HG02970 (cell line): Measurements from ENCODE around the gene TBC1D1.
"Not testable (repeated sequence)": the region's sequence is repeated elsewhere in the genome, so short reads cannot be mapped to it uniquely, and the experiment has no call there.

Experiments
- ATAC-seq: cut with Tn5 transposase; IDR thresholded peaks from one replicate; pipeline ENCODE4 v1.9.1; 2021; ENCODE audit warnings: mild to moderate bottlenecking, moderate library complexity, moderate number of reproducible peaks; ENCODE audit not compliant: unreplicated experiment, low FRiP score

TBC1D1 gene

DNA sequence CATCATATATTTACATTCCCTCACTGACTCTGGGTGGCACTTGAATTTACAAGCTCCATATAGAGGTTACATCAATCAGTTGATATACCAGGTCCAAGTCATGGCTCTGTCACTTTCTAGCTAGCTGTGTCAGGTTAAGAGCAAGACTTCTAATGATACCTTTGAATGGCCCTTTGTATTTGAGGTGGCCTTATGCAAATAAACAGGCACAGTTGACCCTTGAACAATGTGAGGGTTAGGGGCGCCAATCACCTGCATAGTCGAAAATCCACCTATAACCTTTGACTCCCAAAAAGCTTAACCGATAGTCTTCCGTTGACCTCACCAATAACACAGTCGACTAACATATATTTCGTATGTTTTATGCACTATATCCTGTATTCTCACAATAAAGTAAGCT is 68.0 kb downstream of the TBC1D1 start:
- ATAC-seq: no peak

DNA sequence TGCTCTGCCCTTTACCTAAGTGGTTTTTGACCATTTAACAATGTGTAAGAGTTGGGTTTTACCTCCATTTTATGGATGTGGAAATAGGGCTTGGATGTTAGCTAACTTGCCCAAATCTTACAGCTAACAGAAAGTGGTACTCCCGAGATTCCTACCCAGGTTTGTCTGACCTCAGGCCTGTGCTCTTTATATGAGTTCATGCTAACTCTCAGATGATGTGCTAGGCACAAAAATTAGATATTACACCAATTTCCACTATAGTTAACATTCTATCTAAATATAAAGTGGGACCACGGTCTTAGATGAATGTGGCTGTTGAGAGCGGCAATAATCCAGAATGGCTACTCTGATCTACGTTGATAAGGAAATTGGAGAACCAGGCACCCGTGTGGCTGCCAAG is 69.2 kb downstream of the TBC1D1 start, which contains the start of gene PTTG2:
PTTG2 (plus strand) TSS at position 301 of the 400 bp plus-strand sequence; CDS start at position 338, 37 bp downstream.
- ATAC-seq: no peak

DNA sequence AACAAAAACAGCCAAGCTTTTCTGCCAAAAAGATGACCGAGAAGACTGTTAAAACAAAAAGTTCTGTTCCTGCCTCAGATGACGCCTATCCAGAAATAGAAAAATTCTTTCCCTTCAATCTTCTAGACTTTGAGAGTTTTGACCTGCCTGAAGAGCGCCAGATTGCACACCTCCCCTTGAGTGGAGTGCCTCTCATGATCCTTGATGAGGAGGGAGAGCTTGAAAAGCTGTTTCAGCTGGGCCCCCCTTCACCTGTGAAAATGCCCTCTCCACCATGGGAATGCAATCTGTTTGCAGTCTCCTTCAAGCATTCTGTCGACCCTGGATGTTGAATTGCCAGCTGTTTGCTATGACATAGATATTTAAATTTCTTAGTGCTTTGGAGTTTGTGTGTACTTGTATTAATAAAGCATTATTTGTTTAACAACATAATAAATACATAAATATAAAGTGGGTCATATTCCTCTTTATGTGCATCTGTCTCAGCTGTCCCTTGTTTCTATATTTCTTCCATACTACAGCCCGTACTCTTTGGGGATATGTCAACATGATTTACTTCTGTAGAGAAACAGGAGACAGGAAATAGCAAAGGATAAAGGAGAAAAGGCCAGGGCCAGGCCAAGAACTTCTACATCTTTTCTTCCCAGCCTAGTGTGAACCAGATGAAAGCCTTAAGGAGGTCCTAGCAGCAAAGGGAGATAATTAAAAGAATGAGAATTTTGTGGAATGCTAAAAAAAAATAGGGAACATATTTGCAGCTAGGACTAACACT is 70.0 kb downstream of the TBC1D1 start:
- no peak for ATAC-seq

DNA sequence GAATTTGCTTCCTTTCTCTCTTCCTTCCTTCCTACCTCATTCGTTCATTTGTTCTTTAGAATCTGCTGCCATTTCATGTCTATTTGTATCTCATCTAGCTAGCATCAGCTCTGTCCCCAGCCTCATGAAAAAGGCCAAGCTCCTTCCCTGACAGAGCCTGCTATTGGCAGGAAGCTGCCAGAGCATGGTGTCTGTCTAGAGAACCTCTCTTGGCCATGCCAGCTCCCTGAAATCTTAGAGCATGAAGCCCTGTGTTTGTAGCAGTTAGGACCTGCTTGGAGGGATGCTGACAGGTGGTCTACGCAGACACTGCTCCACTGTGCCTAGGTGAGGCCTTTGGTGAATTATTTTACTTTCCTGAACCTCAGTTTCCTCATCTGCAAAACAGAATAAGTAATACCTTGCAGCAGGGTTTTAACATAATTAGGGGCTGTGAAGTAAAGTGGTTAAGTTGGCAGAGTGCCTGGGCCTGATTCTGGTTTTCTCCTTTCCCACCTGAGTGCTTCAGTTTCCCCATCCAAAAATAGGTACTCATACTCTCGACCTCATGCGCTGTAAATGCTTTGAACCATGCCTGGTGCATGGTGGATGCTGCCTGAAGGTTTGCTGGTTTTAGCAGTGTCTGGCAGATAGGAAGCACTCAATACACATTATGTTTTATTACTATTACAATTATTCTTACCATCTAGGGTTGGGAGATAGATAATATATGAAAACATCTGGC is 74.0 kb downstream of the TBC1D1 start:
- no peak for ATAC-seq

DNA sequence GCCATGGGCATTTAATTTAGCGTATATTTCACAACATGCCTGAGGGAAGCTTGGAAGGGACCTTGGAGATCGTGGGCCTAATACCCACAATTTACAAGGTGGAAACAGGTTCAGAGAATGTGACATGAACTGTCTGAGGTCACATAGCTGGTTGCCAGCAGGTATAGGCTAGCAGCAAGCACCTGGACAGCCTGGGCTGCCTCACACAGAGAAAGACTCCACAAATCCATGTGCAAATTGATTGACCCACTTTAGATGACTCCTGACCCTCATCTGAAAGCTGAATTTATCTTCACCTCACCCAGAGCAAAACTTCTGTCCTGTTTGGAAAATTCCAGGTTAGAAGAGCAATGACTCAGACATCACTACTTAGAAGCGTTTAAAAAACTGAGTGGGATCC is 75.2 kb downstream of the TBC1D1 start:
- ATAC-seq: no peak

DNA sequence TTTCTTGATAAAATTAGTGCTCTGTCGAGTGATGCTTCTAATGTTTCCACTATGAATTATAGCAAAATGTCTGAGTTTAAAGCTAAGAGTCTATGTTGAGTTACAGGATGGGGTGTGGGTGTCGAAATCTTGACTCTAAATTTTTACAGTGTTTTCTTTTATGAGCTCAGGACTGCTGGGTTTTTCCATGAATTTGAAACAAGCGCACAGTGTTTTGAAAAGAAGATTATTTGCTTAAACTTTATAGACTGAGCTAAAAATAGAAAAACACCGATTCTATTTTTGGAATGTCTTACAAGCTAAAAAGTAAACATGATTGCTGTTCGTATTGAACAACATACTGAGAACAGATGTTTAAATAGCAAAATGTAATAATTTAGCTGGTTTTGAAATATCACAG is 76.9 kb downstream of the TBC1D1 start:
- no peak for ATAC-seq

DNA sequence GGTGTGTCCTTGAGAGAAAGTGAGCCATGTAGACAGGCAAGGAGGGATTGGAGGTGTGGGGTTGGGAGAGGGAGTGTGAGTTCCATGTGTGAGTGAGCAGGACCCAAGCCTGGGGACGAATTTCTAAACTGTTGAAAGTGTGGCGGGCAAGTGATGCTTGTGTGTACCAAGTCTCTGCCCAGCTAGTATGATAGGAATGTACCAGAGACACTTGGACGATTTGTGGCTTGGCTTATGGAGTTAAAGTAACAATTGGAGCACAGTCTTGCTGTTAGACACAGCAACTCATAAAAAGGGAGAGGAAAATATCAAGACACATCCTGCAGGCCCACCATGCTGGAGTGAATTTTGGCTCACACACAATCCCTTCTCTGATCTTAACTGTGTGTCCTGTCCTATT is 77.9 kb downstream of the TBC1D1 start:
- ATAC-seq: no peak

DNA sequence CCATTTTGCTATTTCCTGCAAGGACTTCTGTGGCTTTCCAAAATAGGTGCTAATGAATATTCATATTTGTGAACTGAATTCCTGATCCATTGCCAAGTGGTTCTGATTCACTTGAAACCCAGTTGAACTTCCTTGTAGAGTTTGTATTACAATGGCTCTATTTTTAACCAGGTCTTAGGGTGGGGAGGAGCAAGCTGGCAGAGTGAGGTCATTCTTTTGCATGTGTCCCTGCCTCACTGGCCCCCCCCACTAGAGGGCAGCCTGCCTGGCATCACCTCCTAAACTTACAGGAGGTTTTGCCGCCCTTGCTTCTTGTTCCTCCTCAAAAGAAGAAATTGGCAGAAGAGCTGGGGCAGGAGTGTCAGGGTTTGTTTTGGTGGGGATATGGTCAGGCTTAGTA is 79.8 kb downstream of the TBC1D1 start:
- no peak for ATAC-seq

DNA sequence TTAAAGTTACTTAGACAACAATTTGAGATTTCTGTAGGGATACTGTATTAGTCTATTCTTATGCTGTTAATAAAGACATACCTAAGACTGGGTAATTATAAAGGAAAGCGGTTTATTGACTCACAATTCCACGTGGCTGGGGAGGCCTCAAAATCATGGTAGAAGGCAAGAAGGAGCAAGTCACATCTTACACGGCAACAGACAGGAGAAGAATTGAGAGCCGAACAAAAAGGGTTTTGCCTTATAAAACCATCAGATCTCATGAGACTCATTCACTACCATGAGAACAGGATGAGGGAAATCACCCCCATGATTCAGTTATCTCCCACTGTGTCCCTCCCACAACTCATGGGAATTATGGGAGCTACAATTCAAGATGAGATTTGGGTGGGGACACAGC is 80.3 kb downstream of the TBC1D1 start:
- no peak for ATAC-seq

DNA sequence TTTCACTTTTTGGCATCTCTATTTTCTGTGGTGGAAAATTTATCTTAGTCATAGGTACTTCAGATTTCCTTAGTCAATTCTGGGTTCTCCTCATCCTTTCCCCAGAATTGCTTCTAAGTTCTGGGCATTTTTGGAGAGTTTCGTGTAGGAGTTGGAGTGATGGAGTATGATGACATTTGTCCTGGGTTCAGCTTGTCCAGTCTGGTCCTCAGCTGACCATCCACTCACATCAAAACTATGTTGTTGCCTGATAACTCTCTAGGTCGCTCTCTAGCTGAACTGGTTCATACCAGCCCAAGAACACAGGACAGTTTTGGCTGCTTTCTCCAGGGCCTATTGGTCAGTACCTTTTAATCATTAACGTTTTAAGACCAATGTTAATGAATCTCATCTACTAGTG is 82.6 kb downstream of the TBC1D1 start:
- no peak for ATAC-seq

DNA sequence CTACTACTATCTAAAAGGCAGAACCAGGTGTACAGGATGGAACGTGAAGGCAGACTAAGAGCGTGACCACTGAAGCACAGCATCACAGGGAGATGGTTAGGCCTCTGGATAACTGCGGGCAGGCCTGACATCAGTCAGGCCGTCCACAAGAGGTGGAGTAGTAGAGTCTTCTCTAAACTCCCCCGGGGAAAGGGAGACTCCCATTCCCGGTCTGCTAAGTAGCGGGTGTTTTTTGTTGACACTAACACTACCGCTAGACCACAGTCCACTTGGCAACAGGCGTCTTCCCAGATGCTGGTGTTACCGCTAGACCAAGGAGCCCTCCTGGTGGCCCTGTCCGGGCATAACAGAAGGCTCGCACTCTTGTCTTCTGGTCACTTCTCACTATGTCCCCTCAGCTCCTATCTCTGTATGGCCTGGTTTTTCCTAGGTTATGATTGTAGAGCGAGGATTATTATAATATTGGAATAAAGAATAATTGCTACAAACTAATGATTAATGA is 84.5 kb downstream of the TBC1D1 start:
- ATAC-seq: not testable (repeated sequence)

DNA sequence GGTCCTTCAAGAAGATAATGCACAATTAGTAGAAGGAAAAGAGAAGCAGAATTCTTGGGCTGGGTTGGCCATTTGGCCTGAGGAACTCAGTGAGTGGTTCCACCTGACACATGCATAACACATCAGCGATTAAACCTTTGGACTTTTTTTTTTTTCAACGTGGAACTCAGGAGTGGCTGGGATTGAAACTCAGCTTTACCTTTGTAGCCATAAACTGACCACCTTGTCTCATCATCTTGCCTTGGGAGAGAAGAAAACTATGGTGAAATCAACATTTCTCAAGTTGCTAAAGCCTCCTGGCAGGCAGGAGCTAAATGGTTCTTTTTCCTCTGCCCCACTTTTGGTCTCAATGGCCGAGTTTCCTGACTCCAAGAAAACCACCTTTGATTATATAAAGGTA is 85.6 kb downstream of the TBC1D1 start:
- no peak for ATAC-seq

DNA sequence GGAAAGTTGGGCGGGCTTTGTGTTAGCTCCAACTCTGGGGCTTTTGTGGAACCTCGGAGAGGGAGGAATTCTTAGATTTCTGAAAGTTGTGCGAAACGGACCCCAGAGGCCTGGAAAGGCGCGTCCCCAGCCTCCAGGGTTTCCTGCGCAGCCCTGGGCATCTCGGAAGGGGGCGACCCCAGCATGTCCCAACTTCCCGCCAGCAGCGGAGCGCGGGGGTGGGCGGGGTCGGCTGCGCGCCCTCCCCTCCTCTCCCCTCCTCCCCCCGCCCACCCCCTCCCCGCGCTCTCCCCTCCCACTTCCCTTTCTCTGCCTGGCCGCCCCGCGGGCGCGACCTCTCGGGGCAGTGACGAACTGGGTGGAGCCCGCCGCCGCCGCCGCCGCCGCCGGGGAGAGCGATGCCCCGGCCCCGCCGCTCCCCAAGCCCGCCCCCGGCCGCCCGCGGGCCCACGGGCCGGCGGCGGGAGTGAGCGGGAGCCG is 86.1 kb downstream of the TBC1D1 start:
- ATAC-seq: peak; percentile 62

DNA sequence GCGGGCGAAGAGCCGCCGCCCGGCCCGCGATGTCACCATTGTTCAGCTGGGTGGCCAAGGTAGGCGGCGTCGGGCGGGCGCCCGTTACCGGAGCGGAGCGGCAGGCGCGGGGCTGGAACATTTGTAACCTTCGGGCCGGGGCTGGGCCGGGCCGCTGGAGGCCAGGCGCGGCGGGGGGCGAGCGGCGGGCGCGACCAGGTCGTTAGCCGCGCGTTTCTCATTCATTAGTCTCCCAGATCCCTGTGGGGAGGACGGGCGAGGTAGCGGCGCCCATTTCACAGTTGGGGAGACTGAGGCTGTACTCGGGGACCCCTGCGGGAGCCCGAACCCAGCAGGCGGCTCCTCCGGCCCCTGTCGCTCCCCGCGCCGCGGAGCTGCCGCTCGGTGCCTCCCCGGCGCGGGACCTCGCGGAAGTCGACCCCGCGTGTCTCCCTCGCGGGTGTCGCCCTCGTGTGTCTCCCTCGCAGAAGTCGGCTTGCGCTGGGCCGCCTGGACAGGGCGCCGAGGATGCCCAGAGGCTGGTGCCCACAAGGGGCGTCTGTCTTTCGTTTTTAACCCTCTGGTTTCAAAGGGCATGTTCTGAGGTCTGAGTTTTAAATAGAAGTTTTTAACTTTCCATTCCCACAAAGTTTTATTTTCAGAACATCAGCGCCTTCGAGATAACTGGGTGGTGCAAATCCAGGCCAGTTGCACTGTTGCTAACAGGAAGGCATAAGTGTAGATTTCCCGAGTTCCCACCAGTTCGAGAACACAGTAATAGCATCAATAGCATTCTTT is 86.8 kb downstream of the TBC1D1 start:
- ATAC-seq: peak; percentile 38

DNA sequence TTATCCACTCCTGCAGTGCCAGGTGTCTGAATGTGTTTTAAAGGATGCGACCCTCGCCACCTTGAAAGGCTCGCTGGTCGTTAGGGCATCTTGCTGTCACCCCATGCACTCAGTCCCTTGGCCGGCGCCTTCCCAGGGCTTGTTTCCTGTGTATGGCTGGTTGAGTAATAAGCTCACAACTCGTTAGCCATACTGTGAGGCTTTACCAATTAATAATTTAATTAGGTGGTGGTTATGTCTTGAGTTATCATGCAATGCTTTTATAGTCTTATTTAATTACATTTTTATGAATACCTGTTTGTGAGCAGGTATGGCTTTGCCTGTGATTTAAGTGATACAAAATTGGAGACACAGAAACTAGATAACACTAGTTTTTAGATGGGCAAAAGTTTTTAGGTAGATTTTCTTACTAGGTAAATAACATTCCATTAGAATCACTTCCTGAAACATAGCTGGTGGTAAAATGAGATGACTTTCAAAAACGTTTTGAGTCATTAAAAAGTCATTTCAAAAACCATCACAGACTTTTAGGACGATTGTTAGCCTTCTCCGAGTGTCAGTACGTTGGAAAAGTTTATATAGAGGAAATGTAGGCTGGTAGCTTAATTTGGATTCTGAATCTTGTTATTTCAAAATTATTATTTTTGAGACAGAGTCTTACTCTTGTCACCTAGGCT is 87.5 kb downstream of the TBC1D1 start:
- peak; percentile 11 for ATAC-seq

DNA sequence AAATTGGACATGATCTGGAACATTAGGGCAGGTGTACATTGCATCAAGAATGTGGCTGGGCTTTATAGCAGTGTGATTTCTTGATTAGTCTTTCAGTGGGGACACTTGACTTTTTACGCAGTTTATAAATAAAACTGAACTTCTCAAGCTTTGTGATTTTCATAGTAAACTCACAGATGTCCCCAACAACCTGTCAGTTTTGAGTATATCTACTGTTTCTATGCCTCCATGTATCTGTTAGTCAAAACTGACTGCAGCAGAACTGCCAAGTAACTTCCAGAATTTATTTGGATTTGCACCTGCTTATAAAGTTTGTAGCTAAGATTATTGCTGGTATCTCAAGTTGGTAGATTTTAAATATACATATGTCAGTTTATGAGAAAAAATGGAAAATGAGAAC is 89.4 kb downstream of the TBC1D1 start:
- no peak for ATAC-seq

DNA sequence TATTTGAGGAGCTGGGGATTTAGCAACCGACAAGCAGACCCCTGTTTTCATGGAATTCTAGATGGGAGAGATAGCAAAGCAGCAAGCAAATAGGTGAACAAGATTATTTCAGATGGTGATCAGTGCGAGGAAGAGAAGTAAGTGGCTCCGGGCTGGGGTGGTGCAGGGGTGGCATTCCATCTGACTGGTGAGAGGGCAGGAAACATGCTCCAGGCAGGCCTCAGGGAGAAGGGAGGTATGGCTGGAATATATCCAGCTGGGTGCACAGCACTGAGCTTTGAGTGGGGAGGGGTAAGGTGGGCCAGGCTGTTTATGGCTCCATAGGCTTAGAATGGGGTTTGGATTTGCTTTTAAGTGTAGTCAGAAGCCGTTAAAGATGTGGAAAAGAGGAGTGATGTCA is 90.5 kb downstream of the TBC1D1 start:
- ATAC-seq: no peak

DNA sequence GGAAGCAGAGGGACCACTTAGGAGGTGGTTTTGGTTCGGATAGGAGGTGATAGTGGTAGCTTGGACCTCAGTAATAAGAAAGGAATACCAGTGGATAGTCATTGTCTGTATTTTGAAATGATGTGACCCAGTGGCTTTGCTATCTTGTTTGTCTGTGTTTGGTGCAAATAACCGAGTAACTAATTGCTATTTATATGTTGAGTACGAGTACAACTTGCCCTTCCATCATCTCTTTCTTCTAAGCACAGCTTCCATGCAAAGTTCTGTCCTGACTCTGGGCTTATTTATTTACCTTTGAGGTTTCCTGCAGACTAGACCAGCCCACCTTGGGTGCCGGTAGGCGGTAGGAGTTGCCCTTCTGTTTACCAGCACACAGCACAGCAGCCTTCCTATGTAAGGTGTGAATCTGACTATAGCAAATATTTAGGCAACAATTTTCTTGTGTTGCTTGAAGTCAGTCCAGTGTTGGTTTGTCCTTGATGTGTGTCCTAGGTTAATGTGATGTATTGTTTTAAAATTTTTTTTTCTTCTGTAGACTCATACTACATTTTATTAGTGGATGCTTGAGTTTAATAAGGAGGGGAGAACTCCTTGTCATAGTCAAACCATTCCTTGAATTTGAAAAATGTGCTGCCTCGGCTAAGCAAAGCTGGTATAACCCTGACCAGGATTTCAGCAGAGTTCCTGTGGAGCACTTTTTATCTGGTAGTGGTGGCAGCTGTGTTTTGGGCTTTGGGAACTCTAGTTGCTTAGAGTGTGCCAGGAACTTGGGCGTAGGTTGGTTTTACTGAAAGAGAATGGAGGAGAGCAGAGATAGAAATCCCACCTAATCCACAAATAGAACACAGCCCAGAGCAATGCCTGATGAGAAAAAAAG is 91.2 kb downstream of the TBC1D1 start:
- no peak for ATAC-seq

DNA sequence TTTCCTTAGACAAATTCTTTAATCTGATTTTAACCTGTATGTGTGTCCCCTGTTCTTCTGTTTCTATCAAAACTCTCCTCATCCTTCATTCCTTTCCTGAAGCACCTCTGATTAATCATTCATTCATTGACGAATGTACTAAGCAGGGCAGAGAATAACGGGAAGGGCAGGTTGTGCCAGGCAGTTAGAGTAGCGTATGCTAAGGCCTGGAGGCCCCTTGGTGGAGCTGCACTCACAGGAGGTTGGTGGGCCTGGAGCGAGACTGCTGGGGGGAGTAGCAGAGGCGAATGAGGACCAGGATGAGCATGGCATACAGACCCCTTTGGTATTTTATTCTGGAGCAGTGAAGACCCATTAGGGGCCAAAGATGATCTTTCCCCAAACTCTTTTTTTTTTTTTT is 91.9 kb downstream of the TBC1D1 start:
- no peak for ATAC-seq
